Fibroblast of mammary gland (primary cell): ENCODE measurements around the gene SLC25A40.
"Not testable (repeated sequence)": the region's sequence is repeated elsewhere in the genome, so short reads cannot be mapped to it uniquely, and the experiment has no call there.

ENCODE experiments used
- DNase-seq: peaks from one replicate; pipeline ENCODE4 v3.0.0-alpha.2; 2010; ENCODE audit warnings: low read depth
- H3K4me3 ChIP-seq: 2 replicates; pipeline ENCODE4 v1.5.1; 2011; ENCODE audit warnings: low read depth, mild to moderate bottlenecking, low read length, moderate library complexity; ENCODE audit not compliant: control insufficient read depth
- TF ChIP-seq, protein P1 (sequence below): conservative IDR thresholded peaks from 2 replicates; pipeline ENCODE4 v1.5.1; 2011; ENCODE audit warnings: low read depth, low read length, inconsistent platforms; ENCODE audit not compliant: control insufficient read depth, insufficient read depth

The SLC25A40 gene

DNA sequence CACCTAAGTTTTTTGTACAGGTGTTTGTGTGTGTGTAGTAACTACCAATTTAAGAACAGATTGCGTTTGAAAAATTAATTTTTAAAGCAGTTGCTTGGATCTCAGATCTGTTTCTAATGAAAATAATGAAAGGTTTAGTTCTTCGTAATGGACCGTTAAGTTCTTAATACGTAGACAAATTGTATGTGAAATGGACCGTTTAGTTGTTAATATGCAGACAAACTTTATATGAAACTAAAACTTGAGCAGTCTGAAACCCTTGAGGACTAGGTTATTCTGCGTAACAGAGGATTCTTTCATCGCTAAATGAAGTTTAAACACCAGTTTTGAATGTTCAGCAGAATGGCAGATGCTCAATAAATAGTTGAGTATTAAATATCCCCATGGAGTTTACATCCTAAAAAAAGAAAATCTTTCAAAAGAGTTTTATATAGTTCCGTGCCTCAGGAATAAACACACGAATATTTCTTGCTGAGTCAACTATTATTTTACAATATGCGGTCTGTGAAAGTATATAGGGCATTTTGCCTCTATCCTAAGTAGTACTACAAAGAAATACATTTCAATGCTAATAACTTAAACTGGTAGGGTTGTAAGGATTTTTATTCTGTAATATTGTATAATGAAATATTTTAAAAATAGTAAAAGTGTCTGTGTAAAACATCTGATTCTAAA is 1.3 kb upstream of the SLC25A40 start:
- peak overlapping the region; percentile 78 for H3K4me3 ChIP-seq
- no peak for DNase-seq
- TF ChIP-seq, protein P1, sequence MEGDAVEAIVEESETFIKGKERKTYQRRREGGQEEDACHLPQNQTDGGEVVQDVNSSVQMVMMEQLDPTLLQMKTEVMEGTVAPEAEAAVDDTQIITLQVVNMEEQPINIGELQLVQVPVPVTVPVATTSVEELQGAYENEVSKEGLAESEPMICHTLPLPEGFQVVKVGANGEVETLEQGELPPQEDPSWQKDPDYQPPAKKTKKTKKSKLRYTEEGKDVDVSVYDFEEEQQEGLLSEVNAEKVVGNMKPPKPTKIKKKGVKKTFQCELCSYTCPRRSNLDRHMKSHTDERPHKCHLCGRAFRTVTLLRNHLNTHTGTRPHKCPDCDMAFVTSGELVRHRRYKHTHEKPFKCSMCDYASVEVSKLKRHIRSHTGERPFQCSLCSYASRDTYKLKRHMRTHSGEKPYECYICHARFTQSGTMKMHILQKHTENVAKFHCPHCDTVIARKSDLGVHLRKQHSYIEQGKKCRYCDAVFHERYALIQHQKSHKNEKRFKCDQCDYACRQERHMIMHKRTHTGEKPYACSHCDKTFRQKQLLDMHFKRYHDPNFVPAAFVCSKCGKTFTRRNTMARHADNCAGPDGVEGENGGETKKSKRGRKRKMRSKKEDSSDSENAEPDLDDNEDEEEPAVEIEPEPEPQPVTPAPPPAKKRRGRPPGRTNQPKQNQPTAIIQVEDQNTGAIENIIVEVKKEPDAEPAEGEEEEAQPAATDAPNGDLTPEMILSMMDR, result no peak

DNA sequence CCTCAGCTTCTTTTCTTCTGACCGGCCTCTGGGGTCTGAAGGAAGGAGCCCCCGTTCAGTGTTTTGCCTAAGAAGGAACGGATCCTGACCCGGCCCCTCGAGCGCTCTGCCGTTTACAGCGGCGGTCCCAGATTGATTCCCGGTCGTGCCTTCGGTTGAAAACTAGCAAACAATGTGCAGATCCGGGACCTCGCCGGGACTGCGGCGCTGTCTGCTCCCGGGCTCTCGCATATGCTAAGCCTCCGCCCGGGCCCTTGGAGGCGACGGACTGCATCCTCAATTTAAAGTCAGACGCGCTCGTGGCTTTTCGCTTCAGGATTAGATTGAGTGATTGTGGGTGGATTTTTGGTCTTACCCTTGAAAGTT is 692 bp upstream of the SLC25A40 start:
- peak overlapping the region; percentile 78 for H3K4me3 ChIP-seq
- peak; percentile 54 for DNase-seq
- TF ChIP-seq, protein P1, result no peak

DNA sequence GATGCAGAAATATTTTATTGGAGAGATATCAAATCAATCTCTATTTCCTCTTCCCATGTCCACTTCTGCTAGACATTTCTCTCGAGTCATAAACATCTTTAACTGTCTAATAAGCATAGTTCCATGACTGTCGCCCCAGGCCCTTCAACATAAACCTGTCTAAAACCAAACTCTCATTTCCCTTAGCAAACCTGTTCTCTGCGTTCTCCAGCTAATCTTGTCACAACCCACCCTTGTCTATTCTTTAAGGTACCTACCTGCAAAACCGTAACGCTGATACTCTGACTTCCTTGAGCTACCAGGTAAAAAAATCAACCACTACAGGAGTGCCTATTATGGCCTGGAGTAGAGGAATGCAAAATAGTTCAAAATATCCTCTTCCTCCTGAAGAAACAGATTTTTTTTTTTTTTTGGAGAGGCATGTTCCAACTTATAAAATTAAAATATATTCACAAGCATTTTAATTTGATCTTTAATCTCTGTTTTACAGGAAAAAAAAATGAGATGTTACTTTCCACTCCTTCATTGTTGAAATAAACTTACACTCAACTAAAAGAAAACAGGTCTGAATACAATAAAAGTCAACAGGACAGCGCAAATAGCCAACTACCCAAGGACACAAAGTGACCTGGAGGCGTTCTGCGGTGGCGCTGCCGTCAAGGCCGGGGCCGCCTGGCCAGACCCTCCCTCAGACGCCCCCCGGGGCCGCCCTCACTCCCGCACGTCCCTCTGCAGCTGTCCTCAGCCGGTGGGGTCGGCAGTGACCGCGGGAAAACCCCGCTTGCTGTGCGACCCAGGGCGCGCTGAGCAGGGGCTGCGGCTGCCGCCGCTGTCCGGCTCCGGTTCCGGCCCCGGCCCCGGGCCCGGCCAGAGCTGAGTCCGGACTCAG is 765 bp downstream of the SLC25A40 start:
- TF ChIP-seq, protein P1, result no peak
- peak overlapping the region; percentile 77 for H3K4me3 ChIP-seq
- DNase-seq, result no peak

DNA sequence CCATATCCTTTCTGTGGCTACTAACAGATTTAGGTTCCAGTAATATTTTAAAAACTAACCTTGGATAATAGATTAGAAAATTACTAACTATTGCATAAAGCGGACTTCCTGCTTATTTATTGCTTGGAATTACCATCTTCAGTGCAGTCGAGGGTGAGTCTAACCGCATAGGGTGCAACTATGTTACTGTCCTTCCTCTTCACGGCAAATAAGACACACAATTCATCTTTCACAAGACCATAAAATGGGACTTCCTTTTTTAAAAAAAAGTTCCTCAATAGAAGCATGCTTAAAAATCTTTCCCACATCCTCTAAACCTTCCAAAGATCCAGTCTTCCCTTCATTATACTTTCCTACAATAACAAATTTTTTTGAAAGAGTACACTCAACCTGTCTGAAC is 2.1 kb downstream of the SLC25A40 start:
- DNase-seq, result no peak
- H3K4me3 ChIP-seq, result no peak overlapping the region
- TF ChIP-seq, protein P1, result no peak

DNA sequence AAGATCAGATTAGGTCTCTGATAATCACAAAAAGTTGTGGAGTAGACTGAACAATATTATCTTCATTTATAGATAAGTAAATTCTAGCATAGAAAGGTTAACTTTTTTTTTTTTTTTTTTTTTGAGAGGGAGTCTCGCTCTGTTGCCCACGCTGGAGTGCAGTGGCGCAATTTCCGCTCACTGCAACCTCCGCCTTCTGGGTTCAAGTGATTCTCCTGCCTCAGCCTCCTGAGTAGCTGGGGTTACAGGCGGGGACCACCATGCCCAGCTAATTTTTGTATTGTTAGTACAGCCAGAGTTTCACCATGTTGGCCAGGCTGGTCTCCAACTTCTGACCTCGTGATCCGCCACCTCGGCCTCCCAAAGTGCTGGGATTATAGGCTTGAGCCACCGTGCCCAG is 2.8 kb downstream of the SLC25A40 start:
- H3K4me3 ChIP-seq, DNase-seq: not testable (repeated sequence)

DNA sequence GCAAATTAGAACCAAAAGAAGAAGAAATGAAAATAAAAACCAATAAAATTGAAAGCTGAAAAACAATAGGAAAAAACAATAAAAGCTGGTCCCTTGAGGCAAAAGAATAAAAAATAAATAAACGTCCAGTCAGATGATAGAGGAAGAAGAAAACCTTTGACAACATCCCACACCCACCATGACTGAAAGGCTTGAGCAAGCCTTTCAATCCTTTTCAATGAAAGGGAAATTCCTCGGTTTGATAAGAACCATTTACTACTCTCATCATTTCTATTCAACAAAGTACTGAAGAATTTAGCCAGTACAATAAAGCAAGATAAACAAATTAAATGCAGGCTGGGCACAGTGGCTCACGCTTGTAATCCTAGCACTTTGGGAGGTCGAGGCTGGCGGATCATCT is 3.8 kb downstream of the SLC25A40 start:
- TF ChIP-seq, protein P1, result no peak
- H3K4me3 ChIP-seq, result no peak overlapping the region
- no peak for DNase-seq

DNA sequence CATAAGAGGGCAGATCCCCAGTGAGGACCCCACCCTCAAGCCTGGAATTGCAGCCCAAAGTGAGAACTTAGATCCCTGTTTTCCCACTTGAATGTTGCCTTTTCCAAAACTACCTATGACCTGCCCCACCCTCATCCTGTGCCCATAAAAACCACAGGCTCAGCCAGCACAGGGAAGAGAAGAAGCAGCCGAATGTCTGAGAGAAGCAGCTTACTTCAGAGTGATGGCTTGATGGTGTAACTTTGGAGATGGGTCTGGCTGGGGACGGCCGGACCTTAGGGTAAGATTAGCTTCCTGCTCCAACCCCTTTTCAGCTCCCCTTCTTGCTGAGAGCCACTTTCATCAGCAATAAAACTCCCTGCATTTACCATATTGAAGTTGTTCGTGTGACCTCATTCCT is 5.7 kb downstream of the SLC25A40 start:
- no peak overlapping the region for H3K4me3 ChIP-seq
- no peak for DNase-seq
- TF ChIP-seq, protein P1, result no peak

DNA sequence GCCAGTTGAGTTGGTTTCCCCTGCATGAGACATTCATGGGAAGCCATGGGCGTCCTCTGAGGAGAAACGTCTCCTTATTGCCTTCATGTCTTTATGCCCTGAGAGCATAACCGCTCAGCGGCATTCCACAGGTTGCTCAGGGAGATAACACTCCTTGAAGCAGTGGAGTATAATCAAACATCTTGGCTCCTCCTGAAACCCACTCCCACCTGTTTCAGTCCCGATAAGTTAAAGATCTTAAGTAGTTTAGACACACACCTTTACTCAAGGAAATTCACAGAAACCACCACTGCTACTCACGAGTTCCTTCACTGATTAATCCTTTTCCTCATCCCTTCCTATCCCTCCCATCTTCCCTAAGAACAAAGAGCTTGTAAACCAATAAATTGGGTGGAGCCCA is 9.6 kb downstream of the SLC25A40 start:
- DNase-seq, H3K4me3 ChIP-seq: not testable (repeated sequence)
